NT2/D1 (cell line): ENCODE results near the gene TPRG1L.

Experiments used
- YY1 ChIP-seq: IDR thresholded peaks from 2 replicates; pipeline ENCODE4 v1.6.1; 2011; ENCODE audit not compliant: insufficient read length, insufficient read depth
- ZNF274 ChIP-seq: IDR thresholded peaks from 2 replicates; pipeline ENCODE4 v1.6.1; 2011; ENCODE audit warnings: mild to moderate bottlenecking, low read depth, low read length

- TF ChIP-seq YY1 (no peak), ZNF274 (no peak)
Observed at GRCh38 chr1:3668585-3669300, 43.9 kb downstream of the TPRG1L start.
